ENCODE data around the gene HADH. TPM values are rescaled to one million over a fixed set of nuclear protein-coding genes. Genes with fewer than 3 reads are reported as not detected.

The HADH gene
- total RNA-seq, 2 experiments from 2014 or later = 49.0 to 50.6 TPM

DNA sequence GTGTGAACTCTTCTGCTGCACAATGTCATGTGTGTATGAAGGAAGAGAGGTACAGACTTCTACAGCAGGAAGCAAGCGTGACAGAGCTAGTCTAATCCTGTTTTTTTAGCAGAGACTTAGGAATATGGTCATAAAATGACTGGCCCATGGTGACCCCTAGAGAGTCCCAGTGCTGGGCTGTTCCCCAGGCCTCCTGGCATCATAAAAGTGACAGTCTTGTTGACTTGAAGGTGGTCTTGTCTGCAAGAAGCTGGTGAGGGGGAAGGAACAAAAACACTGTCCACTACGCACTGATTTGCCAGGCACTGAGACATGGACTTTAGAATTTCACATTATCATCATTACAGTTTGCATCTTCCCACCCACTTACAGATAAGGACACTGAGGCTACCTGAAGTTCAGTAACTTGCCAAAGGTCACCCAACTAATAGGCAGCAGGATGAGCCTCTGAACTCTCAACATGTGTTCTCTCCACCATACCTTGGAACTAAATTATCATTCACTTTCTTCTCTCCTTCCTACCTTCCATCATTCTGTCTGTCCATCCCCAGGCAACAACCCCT lies 63.0 kb downstream of the HADH start:
- Mint-ChIP-seq H3K27me3 (no peaks in the 10 kb centered on the region), H3K4me3 (no peak overlapping the region), H3K9me3 (no peaks in the 10 kb centered on the region), H3K4me1 (ENCODE audit: low read depth) (peaks cover 78% of the 10 kb centered on the region), H3K36me3 (peaks cover 41% of the 10 kb centered on the region), H3K27ac (peak overlapping the region; percentile 78)
- POLR2A ChIA-PET = no interaction called here
- intact Hi-C loops (cut with micrococcal nuclease) = loop anchor here (2.0 kb wide), 1 partner anchor 18 kb away; no protein-coding TSS in a partner anchor
- DNase-seq = no peak
- CTCF ChIA-PET = interaction anchor here (1.0 to 1.4 kb wide), 3 partner anchors 22 to 440 kb away, joined by 3 to 7 read pairs (median 7); no protein-coding TSS in a partner anchor

DNA sequence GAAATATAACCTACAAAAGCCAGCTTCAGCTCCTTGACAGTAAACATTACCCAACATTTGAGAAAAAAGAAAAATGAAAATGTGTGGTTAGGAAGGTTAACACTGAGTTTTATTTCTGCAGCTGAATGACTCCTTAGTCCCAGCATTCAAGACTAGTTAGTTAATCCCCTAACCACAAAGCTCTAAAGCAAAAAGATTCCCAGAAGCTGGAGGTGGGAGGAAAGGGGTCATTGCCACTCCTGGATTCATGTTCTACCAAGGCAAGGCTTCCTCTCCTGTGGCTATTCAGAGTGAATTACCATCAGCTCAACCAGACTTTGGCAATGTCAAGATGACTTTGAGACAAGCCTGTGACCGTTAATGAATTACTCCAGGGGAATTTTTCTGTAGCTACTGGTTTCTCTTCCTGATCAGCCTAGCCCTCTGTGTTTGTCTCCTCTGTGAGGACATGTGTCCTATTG lies 63.6 kb downstream of the HADH start:
- H3K27ac Mint-ChIP-seq = peak overlapping the region; percentile 78

DNA sequence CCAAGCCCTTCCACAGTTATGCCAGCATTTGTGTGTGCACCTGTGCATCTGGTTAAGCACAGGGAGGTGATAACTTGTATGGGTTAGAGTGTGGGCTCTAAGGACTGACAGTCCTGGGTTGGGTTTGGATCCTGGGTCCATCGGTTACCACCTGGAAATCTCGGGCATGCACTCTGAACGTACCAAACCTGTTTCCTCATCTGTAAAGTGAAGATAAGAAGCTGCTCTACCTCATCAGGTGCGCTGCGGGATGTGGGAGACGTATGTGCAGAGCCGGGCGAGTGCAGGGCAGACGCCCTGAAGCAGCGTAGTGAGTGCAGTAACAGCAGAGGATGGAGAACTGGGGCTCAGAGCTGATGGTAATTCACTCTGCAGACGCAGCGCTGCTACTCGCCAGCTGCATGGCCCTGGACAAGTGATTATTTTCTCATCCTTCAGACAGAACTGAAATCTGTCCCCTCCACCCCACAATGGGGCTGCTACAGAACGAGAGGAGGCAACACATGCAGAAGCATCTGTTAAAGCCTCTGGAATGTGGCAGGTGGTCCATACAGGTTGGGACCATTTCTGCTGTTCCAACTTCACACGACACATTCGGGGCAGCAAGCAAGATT lies 64.4 kb downstream of the HADH start:
- Mint-ChIP-seq H3K4me3 (no peak overlapping the region), H3K4me1 (ENCODE audit: low read depth) (peaks cover 70% of the 10 kb centered on the region), H3K36me3 (peaks cover 30% of the 10 kb centered on the region), H3K9me3 (no peaks in the 10 kb centered on the region), H3K27ac (peak overlapping the region; percentile 78), H3K27me3 (no peaks in the 10 kb centered on the region)
- CTCF ChIA-PET = interaction anchor here (1.1 to 1.4 kb wide), 2 partner anchors 23 to 35 kb away, joined by 3 to 7 read pairs; no protein-coding TSS in a partner anchor
- POLR2A ChIA-PET = no interaction called here
- DNase-seq = no peak
- intact Hi-C loops (cut with micrococcal nuclease) = no loop called here

More for the DNA sequence above, 63.6 kb downstream of the HADH start:
- peaks cover 36% of the 10 kb centered on the region for H3K36me3 Mint-ChIP-seq
- no peaks in the 10 kb centered on the region for H3K9me3 Mint-ChIP-seq
- ChIA-PET CTCF (interaction anchor here (1.0 to 1.4 kb wide), 2 partner anchors 22 to 439 kb away, joined by 3 to 7 read pairs; no protein-coding TSS in a partner anchor), POLR2A (no interaction called here)
- H3K4me3 Mint-ChIP-seq = no peak overlapping the region
- no peaks in the 10 kb centered on the region for H3K27me3 Mint-ChIP-seq
- peaks cover 76% of the 10 kb centered on the region for H3K4me1 Mint-ChIP-seq (ENCODE audit: low read depth)
- no peak for DNase-seq
- intact Hi-C loops (cut with micrococcal nuclease) = loop anchor here (2.0 kb wide), 1 partner anchor 18 kb away; no protein-coding TSS in a partner anchor

DNA sequence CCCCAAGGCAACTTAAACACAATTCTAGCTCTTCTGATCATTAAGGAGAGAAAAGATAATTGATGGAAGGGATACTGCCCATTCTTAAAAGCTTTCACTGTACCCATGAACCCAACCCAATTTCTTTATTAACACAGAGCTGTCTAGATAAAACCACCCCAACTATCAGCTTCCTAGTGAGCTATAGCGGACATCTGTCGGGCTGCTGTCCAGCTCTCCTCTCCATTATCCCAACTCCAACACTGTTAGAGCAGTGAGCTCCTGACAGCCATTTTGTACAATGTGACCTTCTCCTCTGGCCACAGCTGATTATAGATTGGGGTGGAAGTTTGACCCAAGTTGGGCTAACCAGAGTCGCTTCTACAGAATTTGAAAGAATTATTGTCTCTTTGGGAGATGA lies 66.1 kb downstream of the HADH start:
- H3K36me3 Mint-ChIP-seq = peaks cover 26% of the 10 kb centered on the region
- intact Hi-C loops (cut with micrococcal nuclease) = no loop called here
- ChIA-PET POLR2A (no interaction called here), CTCF (interaction anchor here (1.3 kb wide), 1 partner anchor 25 kb away, joined by 5 read pairs; no protein-coding TSS in a partner anchor)
- no peaks in the 10 kb centered on the region for H3K27me3 Mint-ChIP-seq
- no peaks in the 10 kb centered on the region for H3K9me3 Mint-ChIP-seq
- DNase-seq = no peak
- H3K4me3 Mint-ChIP-seq = no peak overlapping the region
- peak overlapping the region; percentile 53 for H3K27ac Mint-ChIP-seq
- H3K4me1 Mint-ChIP-seq (ENCODE audit: low read depth) = peaks cover 57% of the 10 kb centered on the region

DNA sequence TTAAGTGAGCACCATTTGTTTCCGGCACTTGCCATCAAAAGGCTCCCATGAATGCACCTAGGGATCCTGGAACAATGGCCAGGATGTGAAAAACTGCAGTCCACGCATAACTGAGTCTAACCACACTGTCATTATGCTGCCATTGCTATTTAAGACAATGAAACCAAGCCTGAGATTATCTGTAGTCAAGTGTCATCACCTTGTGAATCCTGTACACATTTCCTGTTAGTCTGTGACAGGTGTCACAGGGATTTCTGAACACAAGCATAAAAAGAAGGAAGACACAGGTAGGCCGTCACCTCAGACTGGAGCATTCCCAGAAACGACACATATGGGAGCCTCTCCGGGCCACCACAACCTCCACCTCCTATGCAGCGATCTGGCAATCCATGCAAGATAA lies 66.7 kb downstream of the HADH start:
- H3K27ac Mint-ChIP-seq = peak overlapping the region; percentile 53
- no peak overlapping the region for H3K4me3 Mint-ChIP-seq
- no peaks in the 10 kb centered on the region for H3K9me3 Mint-ChIP-seq
- POLR2A ChIA-PET = no interaction called here
- no peak for DNase-seq
- H3K27me3 Mint-ChIP-seq = no peaks in the 10 kb centered on the region
- CTCF ChIA-PET = interaction anchor here (1.3 kb wide), 1 partner anchor 26 kb away, joined by 5 read pairs; no protein-coding TSS in a partner anchor
- intact Hi-C loops (cut with micrococcal nuclease) = no loop called here
- H3K4me1 Mint-ChIP-seq (ENCODE audit: low read depth) = peaks cover 55% of the 10 kb centered on the region
- peaks cover 26% of the 10 kb centered on the region for H3K36me3 Mint-ChIP-seq

DNA sequence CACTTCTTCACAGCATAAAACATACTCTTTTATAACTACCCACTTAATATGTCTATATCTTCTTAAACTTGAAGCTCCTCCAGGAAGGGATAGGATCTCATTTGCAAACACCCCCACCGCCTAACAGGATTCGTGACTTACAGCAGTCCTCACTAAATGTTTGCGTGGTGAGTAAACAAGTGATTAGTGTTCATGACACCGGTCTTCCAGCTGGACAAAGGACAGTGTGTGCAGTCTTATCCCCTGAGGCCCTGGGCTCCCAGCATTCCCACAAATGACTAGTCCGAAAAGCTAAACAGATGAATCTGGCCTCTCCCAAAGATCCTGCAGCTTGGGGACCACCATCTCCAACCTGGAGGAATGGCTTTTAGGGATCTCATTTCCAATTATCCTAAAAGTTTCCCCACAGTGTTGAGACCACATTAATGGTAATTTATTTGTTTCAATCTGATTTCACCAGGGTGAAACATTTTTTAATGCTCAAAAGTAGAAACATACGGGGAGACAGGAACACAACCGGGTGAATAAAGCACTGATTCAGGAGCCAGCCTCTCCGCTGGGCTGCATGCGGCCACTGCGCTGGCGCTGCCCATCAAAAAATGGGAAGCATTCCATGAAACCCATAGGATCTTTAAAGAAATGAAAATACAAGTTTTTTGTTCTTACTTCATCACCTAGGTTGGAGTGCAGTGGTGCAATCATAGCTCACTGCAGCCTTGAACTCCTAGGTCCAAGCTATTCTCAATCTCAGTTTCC lies 69.2 kb downstream of the HADH start:
- Mint-ChIP-seq H3K4me3 (no peak overlapping the region), H3K4me1 (ENCODE audit: low read depth) (peaks cover 44% of the 10 kb centered on the region), H3K9me3 (no peaks in the 10 kb centered on the region), H3K27me3 (no peaks in the 10 kb centered on the region), H3K36me3 (peaks cover 26% of the 10 kb centered on the region), H3K27ac (no peak overlapping the region)
- intact Hi-C loops (cut with micrococcal nuclease) = no loop called here
- no peak for DNase-seq
- CTCF ChIA-PET = interaction anchor here (0.7 to 2.2 kb wide), 5 partner anchors 15 to 514 kb away, joined by 3 to 6 read pairs (median 3); no protein-coding TSS in a partner anchor
- POLR2A ChIA-PET = no interaction called here

DNA sequence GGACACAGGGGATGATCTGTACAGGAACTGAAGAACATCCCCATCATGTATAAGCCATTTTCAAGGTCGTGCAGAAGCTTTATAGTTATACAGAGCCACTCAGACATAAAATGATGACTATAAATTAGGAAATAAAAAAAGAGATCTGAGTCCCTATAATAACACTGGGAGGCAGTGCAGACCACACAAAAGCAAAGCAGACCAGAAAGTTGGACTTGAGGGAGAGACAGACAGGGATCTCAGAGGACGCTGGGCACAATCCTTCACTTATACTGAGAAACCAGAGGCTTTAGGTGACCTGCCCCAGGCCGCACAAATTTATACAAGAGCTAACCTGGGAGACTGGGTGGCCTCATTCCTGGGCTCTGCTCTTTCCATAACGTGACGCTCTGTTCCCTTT lies 70.5 kb downstream of the HADH start:
- Mint-ChIP-seq H3K27me3 (no peaks in the 10 kb centered on the region), H3K4me3 (no peak overlapping the region), H3K27ac (no peak overlapping the region), H3K4me1 (ENCODE audit: low read depth) (peaks cover 43% of the 10 kb centered on the region), H3K9me3 (no peaks in the 10 kb centered on the region), H3K36me3 (peaks cover 23% of the 10 kb centered on the region)
- ChIA-PET CTCF (interaction anchor here (0.9 to 2.2 kb wide), 5 partner anchors 30 to 513 kb away, joined by 3 to 10 read pairs (median 6); no protein-coding TSS in a partner anchor), POLR2A (no interaction called here)
- intact Hi-C loops (cut with micrococcal nuclease) = no loop called here
- no peak for DNase-seq

DNA sequence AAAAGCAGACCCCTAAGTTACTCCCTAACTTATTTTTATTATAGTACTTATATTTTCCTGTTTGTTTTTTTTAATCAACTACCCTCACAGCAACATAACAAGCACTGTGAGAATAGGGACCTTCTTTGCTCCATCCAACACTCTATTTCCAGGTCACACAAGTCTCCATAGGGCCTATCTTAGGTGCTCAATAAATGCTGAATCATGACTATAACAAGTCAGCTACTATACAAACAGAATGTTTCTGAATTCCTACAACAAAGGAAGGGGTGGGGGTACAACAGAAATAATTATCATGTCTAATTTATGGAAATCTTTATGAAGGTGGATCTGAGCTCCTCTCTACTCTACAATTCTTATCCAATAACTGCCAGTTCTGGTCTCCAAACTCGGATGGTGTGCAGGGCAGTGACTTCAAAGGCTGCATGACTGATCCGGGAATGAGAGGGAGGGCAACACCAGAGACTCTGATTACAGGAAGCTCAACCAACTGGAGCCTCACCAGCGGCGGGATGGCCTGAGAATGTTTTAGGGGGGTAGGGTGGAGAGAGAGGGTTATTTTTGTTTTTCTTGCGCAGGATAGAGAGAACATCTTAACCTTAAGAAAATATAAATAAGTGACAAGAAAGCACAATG lies 71.1 kb downstream of the HADH start:
- Mint-ChIP-seq H3K9me3 (no peaks in the 10 kb centered on the region), H3K27me3 (no peaks in the 10 kb centered on the region), H3K27ac (peak overlapping the region; percentile 50), H3K4me3 (no peak overlapping the region), H3K36me3 (peaks cover 24% of the 10 kb centered on the region), H3K4me1 (ENCODE audit: low read depth) (peaks cover 42% of the 10 kb centered on the region)
- CTCF ChIA-PET = interaction anchor here (0.7 to 2.2 kb wide), 6 partner anchors 31 to 512 kb away, joined by 3 to 10 read pairs (median 6); no protein-coding TSS in a partner anchor
- POLR2A ChIA-PET = no interaction called here
- no peak for DNase-seq
- intact Hi-C loops (cut with micrococcal nuclease) = no loop called here

DNA sequence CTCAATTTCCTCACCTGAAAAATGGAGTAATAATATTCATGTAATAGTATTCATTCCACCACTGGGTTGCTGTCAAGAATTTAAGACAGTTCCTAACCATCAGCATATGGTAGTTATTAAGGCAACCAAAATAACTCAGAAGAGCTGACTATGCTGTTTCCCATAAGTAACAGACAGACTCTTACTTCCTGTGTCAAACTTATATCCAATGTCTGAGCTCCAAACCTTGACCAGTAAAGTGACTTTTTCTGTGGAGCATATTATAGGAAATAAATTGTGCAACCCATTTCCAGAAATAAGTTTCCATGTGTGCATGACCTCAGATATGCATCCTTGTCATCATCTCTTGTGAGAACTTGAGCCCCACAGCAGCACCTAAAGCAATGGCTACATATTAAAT lies 78.8 kb downstream of the HADH start:
- Mint-ChIP-seq H3K27me3 (no peaks in the 10 kb centered on the region), H3K27ac (peak overlapping the region; percentile 48), H3K36me3 (peaks cover 32% of the 10 kb centered on the region), H3K4me3 (no peak overlapping the region), H3K4me1 (ENCODE audit: low read depth) (peaks cover 74% of the 10 kb centered on the region), H3K9me3 (no peaks in the 10 kb centered on the region)
- DNase-seq = no peak
- ChIA-PET CTCF (interaction anchor here (1.3 kb wide), 1 partner anchor 12 kb away, joined by 3 read pairs; no protein-coding TSS in a partner anchor), POLR2A (no interaction called here)
- intact Hi-C loops (cut with micrococcal nuclease) = no loop called here

DNA sequence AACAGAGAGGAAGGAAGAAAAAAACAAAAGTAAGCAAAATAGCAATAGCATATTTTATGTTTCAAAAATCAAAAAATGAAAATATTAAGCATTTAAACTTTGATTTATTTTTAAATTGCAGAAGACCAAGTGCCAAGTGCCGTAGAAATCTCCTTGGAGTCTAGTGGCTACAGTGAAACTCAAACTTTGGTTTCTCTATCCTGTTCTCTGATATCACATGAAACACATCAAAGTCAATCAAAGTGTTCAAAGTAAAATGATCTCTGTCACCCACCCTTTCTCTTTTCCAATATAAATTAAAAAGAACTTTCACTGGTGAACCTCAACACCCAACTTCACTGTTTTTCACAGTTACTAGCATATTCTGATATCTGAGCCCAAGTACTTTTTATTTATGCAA lies 81.1 kb downstream of the HADH start:
- intact Hi-C loops (cut with micrococcal nuclease) = loop anchor here (1.0 to 5.0 kb wide), 3 partner anchors 8 to 37 kb away; no protein-coding TSS in a partner anchor
- DNase-seq = no peak
- Mint-ChIP-seq H3K9me3 (no peaks in the 10 kb centered on the region), H3K36me3 (peaks cover 48% of the 10 kb centered on the region), H3K4me1 (ENCODE audit: low read depth) (peaks cover 82% of the 10 kb centered on the region), H3K27me3 (no peaks in the 10 kb centered on the region), H3K27ac (peak overlapping the region; percentile 38), H3K4me3 (no peak overlapping the region)
- ChIA-PET CTCF (no interaction called here), POLR2A (no interaction called here)

DNA sequence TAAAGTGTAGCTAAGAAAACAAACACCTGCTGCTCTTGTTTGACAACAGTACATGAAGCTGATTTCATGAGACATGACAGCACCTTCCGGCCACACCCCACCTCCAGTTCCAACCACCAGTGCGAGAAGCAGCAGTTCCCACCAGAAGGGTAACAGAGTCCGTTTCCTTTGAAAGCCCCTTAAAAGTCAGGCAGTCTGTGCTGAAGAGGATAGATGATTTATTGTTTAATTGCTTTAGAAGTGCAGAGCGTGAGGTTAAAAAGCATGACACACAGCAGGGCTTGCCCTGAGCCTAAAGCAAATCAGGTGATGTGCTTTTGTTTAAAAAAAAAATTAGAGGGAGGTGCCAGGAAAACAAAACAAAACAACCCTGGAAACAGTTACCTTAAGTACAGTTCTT lies 82.6 kb downstream of the HADH start:
- ChIA-PET CTCF (interaction anchor here (0.7 kb wide), 1 partner anchor 41 kb away, joined by 3 read pairs; no protein-coding TSS in a partner anchor), POLR2A (no interaction called here)
- no peaks in the 10 kb centered on the region for H3K9me3 Mint-ChIP-seq
- intact Hi-C loops (cut with micrococcal nuclease) = loop anchor here (2.0 to 5.0 kb wide), 2 partner anchors 35 to 41 kb away; no protein-coding TSS in a partner anchor
- no peak overlapping the region for H3K4me3 Mint-ChIP-seq
- peak overlapping the region; percentile 68 for H3K27ac Mint-ChIP-seq
- H3K4me1 Mint-ChIP-seq (ENCODE audit: low read depth) = peaks cover 74% of the 10 kb centered on the region
- peak; percentile 71 for DNase-seq
- no peaks in the 10 kb centered on the region for H3K27me3 Mint-ChIP-seq
- peaks cover 44% of the 10 kb centered on the region for H3K36me3 Mint-ChIP-seq

Measured in activated CD4-positive, alpha-beta memory T cell treated with anti-CD3 and anti-CD28 coated beads for 36 hours (primary cell).